ENCODE data around the gene HOXD4. TPM values are rescaled to one million over a fixed set of nuclear protein-coding genes. Genes with fewer than 3 reads are reported as not detected.

Gene HOXD4
- total RNA-seq, 4 donors from 2014 or later: 0.29 to 1.4 TPM; not detected in 2

DNA sequence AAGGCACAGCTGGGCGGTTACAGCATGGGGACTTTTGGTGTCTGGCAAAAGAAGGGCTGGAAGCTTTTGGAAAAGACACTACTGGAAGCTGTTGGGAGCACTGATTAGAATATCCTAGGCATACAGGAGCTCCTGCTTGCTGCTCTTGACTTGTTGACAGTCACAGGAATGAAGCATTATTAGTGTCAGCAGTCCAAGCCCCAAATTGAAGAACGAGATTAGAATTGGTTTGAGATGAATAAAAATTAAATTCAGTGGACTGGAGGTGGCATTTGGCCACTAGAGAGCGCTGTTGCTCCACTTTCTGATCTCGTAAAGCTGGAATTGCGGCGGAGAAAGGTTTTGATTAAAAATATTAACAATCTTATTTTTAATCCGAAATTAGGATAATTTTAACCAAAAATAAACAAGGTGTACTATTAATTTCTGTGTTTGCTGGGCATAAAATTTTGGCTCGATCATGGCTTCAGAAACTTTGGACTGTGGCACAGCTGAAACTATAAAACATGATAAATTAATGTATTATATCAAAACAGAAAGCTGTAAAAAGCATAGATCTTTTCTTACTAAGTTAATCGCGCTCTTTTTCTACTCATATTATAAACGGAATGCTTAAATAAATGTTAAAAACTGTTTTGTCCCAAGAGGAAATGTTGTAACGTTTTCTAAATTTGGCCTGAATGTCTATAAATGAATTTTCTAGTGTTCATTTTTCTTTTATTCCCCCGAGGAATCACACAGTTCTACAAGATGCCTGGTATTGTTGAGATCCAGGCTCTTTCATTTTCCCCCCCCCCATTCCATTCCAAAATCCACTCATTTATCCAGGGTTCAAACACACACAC is 24.2 kb upstream of the HOXD4 start:
- intact Hi-C loops (cut with DNase I; ENCODE audit: low total_unique reads): loop anchor here (1.0 to 10.0 kb wide), 5 partner anchors 328 to 1018 kb away; no protein-coding TSS in a partner anchor
- TF ChIP-seq, protein P1, sequence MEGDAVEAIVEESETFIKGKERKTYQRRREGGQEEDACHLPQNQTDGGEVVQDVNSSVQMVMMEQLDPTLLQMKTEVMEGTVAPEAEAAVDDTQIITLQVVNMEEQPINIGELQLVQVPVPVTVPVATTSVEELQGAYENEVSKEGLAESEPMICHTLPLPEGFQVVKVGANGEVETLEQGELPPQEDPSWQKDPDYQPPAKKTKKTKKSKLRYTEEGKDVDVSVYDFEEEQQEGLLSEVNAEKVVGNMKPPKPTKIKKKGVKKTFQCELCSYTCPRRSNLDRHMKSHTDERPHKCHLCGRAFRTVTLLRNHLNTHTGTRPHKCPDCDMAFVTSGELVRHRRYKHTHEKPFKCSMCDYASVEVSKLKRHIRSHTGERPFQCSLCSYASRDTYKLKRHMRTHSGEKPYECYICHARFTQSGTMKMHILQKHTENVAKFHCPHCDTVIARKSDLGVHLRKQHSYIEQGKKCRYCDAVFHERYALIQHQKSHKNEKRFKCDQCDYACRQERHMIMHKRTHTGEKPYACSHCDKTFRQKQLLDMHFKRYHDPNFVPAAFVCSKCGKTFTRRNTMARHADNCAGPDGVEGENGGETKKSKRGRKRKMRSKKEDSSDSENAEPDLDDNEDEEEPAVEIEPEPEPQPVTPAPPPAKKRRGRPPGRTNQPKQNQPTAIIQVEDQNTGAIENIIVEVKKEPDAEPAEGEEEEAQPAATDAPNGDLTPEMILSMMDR (IDR thresholded peaks at IDR 0.05 in 4 of 5, conservative IDR thresholded peaks at IDR 0.05 in 1 of 5): peak; percentile 76 to 95 (median 85)
- no peak for TF ChIP-seq POLR2A (IDR thresholded peaks at IDR 0.05)
- Histone ChIP-seq H3K4me3 (peak overlapping the region in 3 of 4 donors; percentile 17 to 29 (median 27)), H3K9me3 (no peaks in the 10 kb centered on the region), H3K27me3 (peaks cover 11 to 70% (median 55%) of the 10 kb centered on the region in 3 donors), H3K36me3 (no peaks in the 10 kb centered on the region), H3K4me1 (peaks cover 6 to 7% of the 10 kb centered on the region in 2 donors), H3K27ac (peak overlapping the region in 1 of 4 donors; percentile 87)
- peak in 1 of 2 donors; percentile 42 for DNase-seq
- in situ Hi-C loops (cut with MboI; ENCODE audit: low sequenced_read_pairs in 4 of 4): loop anchor here (5.0 to 25.0 kb wide), 8 partner anchors 325 to 1035 kb away; no protein-coding TSS in a partner anchor
- ATAC-seq: no peak

DNA sequence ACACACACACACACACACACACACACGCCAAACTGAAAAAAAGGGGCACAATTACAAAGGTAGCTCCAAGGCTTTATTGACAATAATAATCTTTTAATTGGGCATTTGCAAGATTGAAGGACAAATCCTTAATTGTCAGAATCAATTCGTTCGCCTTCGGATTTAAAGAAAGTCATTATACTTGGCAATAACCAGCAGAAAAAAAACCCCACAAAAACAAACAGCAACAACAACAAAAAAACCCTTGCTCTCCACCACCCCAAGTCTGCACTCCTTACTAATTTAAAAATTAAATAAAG is 23.6 kb upstream of the HOXD4 start:
- H3K4me3 ChIP-seq: no peak overlapping the region
- no peak for DNase-seq

DNA sequence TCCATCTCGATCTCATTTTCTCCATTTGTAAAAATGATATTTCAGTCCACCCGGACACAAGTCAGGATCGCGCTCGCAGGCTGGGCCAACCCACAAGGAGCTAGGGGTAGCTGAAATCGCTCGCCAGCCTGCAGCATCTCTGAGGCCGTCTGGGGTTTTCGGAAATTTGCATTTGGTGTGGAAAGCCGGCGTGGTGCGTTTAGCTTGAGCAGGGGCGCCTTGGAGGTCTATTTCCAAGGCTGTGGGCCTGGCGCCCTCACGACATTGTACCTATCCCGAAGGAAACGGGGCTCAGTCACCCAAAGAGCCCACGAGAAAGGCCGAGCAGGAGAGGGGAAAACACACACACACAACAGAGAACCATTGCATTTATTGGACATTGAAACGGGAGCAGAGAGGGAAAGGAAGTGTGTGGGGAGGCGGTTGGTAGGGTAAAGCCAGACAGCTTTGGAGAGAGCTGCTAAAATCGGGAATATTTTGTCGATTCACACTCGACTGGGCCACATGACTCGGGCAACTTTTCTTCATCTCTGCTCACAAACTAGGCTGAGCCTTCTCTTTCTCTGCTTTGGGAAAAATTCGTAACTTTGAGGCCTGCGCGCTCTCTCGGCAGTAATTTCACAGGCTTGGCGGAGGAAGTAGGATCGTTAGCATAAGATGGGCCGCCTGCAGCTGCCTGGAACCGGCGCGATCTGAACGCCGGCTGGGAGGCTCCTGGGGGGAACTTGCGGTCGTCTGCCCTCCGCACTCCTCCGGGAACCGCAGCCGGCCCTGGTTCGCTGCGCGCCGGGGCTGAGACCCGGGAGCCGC is 23.0 kb upstream of the HOXD4 start:
- TF ChIP-seq, protein P1 (IDR thresholded peaks at IDR 0.05 in 4 of 5, conservative IDR thresholded peaks at IDR 0.05 in 1 of 5): no peak
- no peak for TF ChIP-seq POLR2A (IDR thresholded peaks at IDR 0.05)
- peak overlapping the region; percentile 57 to 77 (median 68) for H3K4me3 ChIP-seq
- H3K9me3 ChIP-seq: no peaks in the 10 kb centered on the region
- H3K36me3 ChIP-seq: no peaks in the 10 kb centered on the region
- DNase-seq: no peak
- intact Hi-C loops (cut with DNase I; ENCODE audit: low total_unique reads) (loop anchor here (2.0 to 10.0 kb wide), 4 partner anchors 426 to 1016 kb away; no protein-coding TSS in a partner anchor), in situ Hi-C loops (cut with MboI; ENCODE audit: low sequenced_read_pairs in 4 of 4) (loop anchor here (5.0 to 25.0 kb wide), 8 partner anchors 324 to 1034 kb away; no protein-coding TSS in a partner anchor)
- peak overlapping the region; percentile 83 to 95 (median 86) for H3K27ac ChIP-seq
- peaks cover 5 to 64% (median 48%) of the 10 kb centered on the region in 3 donors for H3K27me3 ChIP-seq
- ATAC-seq: no peak
- H3K4me1 ChIP-seq: peaks cover 5 to 6% of the 10 kb centered on the region in 2 donors

More for the DNA sequence above, 23.6 kb upstream of the HOXD4 start:
- Histone ChIP-seq H3K27me3 (peaks cover 7 to 68% (median 51%) of the 10 kb centered on the region in 3 donors), H3K27ac (peak overlapping the region in 3 of 4 donors; percentile 83 to 87 (median 85)), H3K4me1 (peaks cover 6 to 7% of the 10 kb centered on the region in 2 donors), H3K36me3 (no peaks in the 10 kb centered on the region), H3K9me3 (no peaks in the 10 kb centered on the region)
- no peak for ATAC-seq
- TF ChIP-seq, protein P1 (IDR thresholded peaks at IDR 0.05 in 4 of 5, conservative IDR thresholded peaks at IDR 0.05 in 1 of 5): no peak
- no peak for TF ChIP-seq POLR2A (IDR thresholded peaks at IDR 0.05)
- in situ Hi-C loops (cut with MboI; ENCODE audit: low sequenced_read_pairs in 4 of 4) (loop anchor here (5.0 to 25.0 kb wide), 8 partner anchors 325 to 1035 kb away; no protein-coding TSS in a partner anchor), intact Hi-C loops (cut with DNase I; ENCODE audit: low total_unique reads) (loop anchor here (1.0 to 10.0 kb wide), 6 partner anchors 328 to 1017 kb away; no protein-coding TSS in a partner anchor)

DNA sequence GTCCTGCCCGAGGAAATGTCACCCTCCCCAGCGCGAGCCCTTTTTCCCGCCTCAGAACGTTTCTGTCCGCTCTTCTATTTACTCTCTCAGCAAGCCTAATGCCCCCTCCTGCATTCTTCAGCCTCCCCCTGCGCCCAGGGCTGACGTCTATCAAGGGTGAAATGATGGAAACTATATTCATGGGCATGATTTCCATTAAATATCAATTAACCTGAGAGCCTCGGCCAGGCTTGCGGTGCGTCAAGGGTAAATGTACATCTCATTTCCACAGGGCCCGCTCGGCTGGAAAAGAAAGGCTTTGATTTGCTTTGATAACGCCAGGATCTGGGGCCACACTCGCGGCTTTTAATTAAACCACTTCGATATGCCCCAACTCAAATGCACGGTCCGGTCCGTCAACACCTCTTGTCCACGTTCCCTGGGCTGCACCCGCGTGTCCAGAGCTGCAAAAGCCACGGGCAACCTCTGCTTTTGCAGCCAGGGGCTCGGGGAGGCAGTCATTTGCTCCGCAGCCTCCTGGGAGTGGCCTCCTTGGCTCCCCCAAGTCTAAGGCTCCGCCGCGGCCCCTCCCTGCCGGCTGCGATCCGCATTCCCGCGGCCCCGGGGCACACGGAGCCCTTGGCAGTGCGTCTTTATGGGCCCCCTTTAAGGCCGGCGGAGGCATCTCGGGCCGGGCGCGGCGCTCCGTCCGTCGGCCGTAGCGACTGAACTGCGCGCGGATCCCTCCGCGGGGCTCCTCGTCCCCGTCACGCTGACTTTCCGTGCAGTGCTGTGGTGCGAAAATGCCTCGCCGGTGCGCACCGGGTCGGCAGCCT is 22.2 kb upstream of the HOXD4 start, which contains the start of gene HOXD8:
TSS of gene HOXD8 (plus strand) at position 724 of the 815 bp plus-strand sequence. CDS start 662 bp downstream, outside the sequence.
- TF ChIP-seq, protein P1 (IDR thresholded peaks at IDR 0.05 in 4 of 5, conservative IDR thresholded peaks at IDR 0.05 in 1 of 5): no peak
- peak in 1 of 2 donors; percentile 19 for TF ChIP-seq POLR2A (IDR thresholded peaks at IDR 0.05)
- Histone ChIP-seq H3K27ac (peak within 1 kb of the TSS; percentile 83 to 95 (median 86)), H3K9me3 (no peaks in the 10 kb centered on the region), H3K4me3 (peak within 1 kb of the TSS; percentile 66 to 77 (median 68)), H3K36me3 (no peaks in the 10 kb centered on the region), H3K27me3 (peaks cover 0 to 61% (median 41%) of the 10 kb centered on the region in 3 donors), H3K4me1 (peaks cover 3 to 6% of the 10 kb centered on the region in 2 donors)
- intact Hi-C loops (cut with DNase I; ENCODE audit: low total_unique reads) (loop anchor here (2.0 to 10.0 kb wide), 4 partner anchors 426 to 1016 kb away; no protein-coding TSS in a partner anchor), in situ Hi-C loops (cut with MboI; ENCODE audit: low sequenced_read_pairs in 4 of 4) (loop anchor here (5.0 to 25.0 kb wide), 8 partner anchors 323 to 1033 kb away; no protein-coding TSS in a partner anchor)
- ATAC-seq (peak; percentile 40 to 45), DNase-seq (peak; percentile 45 to 61)
